Heart right ventricle (tissue), 16 donors: Measurements from ENCODE around the gene SYNDIG1. TPM values are rescaled to one million over a fixed set of nuclear protein-coding genes. Genes with fewer than 3 reads are reported as not detected.
A peak's percentile ranks its signal among the peaks of the same experiment; 100 is the strongest.

ENCODE experiments used
- ATAC-seq, 8 donors: fragments of 200-7000 bp; cut with Tn5 transposase; one replicate each; pipeline ENCODE4 v1.9.1; 2020; ENCODE audit warnings: mild to moderate bottlenecking in 8 of 8, moderate library complexity in 8 of 8, moderate number of reproducible peaks in 1 of 8
- DNase-seq, 2 donors: peaks; one replicate each; pipeline ENCODE4 v3.0.0-alpha.2; 2020
- H3K27ac ChIP-seq, 10 donors: fragments of 200-600 bp; sonication (generic) in 2 of 10; one replicate each; pipeline versions ENCODE4 v1.5.0 to v1.8.0; 2020 to 2022; ENCODE audit warnings: mild to moderate bottlenecking in 3 of 10
- H3K27me3 ChIP-seq, 7 donors: fragments of 200-600 bp; one replicate each; pipeline ENCODE4 v1.8.0; 2021 to 2022; ENCODE audit warnings: mild to moderate bottlenecking in 2 of 7
- H3K36me3 ChIP-seq, 9 donors: fragments of 200-600 bp; sonication (generic) in 1 of 9; one replicate each; pipeline versions ENCODE4 v1.5.0 to v1.8.0; 2020 to 2022; ENCODE audit warnings: mild to moderate bottlenecking in 2 of 9
- H3K4me1 ChIP-seq, 9 donors: fragments of 200-600 bp; sonication (generic) in 1 of 9; one replicate each; pipeline versions ENCODE4 v1.5.0 to v1.8.0; 2020 to 2022; ENCODE audit warnings: mild to moderate bottlenecking in 4 of 9
- H3K4me3 ChIP-seq, 10 donors: fragments of 200-600 bp; sonication (generic) in 2 of 10; one replicate each; pipeline versions ENCODE4 v1.5.0 to v1.8.0; 2020 to 2022; ENCODE audit warnings: mild to moderate bottlenecking in 7 of 10, moderate library complexity in 2 of 10
- H3K9me3 ChIP-seq, 11 donors: fragments of 200-600 bp in 10 of 11; sonication (generic) in 2 of 11; one replicate each; pipeline versions ENCODE4 v1.5.0 to v1.8.0; 2013 to 2022; ENCODE audit warnings: mild to moderate bottlenecking in 2 of 11, control low read depth in 1 of 11, moderate library complexity in 1 of 11
- WGBS, 2 donors: extraction: QIAGEN DNeasy Blood & Tissue Kit; methylation state at CpG; one replicate each; pipeline ENCODE4 v1.1.7; 2013; ENCODE audit warnings: inconsistent platforms in 1 of 2; 5-methylcytosine and 5-hydroxymethylcytosine counted together
- intact Hi-C, 10 donors: fragments of 100-400 bp; cut with DNase I; formaldehyde crosslinking; loops; one replicate each; pipeline versions ENCODE4 v1.11.1 to v1.14.2; 2022
- polyA plus RNA-seq, 2 donors: library from polyadenylated mRNA; stranded (reverse); fragments of 200-250 nt; gene quantifications; one replicate each; pipeline ENCODE4 v1.2.3, GENCODE V29; 2013
- total RNA-seq, 10 donors: library from RNA; stranded (reverse); fragmentation: NEBNext Ultra II Directional in 3 of 10; extraction: Animal tissue kit (Norgen Biotek cat#: 25700) in 3 of 10; gene quantifications; one replicate each; pipeline versions ENCODE4 v1.2.1 to v1.2.4, GENCODE V29; 2021 to 2023
- TF ChIP-seq, protein P1 (sequence below), 9 donors: fragments of 200-600 bp; sonication (generic) in 2 of 9; IDR thresholded peaks; one replicate each; pipeline versions ENCODE4 v1.5.0 to v1.8.0; 2021 to 2022; ENCODE audit warnings: antibody characterized with exemption in 9 of 9, mild to moderate bottlenecking in 5 of 9, moderate library complexity in 1 of 9
- donor health status: Arrhythmogenic right ventricular cardiomyopathy.
- donor health status: ischemic (EF 13 %, LVEDD 7.1; RV severe dilation, severe dysfunction).
- donor health status: healthy with polysubstance abuse.
- donor health status: DM: no; HTN: yes; CAD: no.
- donor health status: DM: no; HTN: no; CAD: no.
- donor health status: ischemic (EF 25% LVEDD 6.9; RV normal size, moderate dysfunction).
- donor health status: ischemic (EF 25% LVEDD 5.7; RV mildly dilated, moderate dysfunction).
- donor health status: healthy.
- donor health status: DM: yes; HTN: yes; CAD: no.
- donor health status: Ischemic cardiomyopathy.
- donor health status: ischemic (EF 35%, LVEDD 5.7; RV mildly dilated, moderate dysfunction).
- donor health status: nonischemic (EF 11% LVEDD 7.7; RV severe dilation, severe dysfunction).
- donor health status: DM: yes; HTN: yes; CAD: no.
- donor health status: PGD.
- donor health status: ischemic (EF 29% LVEDD 5.4; RV normal size, mild dysfunction).
- donor health status: nonischemic (EF 23%, LVEDD 6.1; RV moderate dilation, normal function).

Gene SYNDIG1
- total and polyA plus RNA-seq, 12 donors = 8.6 to 34.7 (median 19.9) TPM

DNA sequence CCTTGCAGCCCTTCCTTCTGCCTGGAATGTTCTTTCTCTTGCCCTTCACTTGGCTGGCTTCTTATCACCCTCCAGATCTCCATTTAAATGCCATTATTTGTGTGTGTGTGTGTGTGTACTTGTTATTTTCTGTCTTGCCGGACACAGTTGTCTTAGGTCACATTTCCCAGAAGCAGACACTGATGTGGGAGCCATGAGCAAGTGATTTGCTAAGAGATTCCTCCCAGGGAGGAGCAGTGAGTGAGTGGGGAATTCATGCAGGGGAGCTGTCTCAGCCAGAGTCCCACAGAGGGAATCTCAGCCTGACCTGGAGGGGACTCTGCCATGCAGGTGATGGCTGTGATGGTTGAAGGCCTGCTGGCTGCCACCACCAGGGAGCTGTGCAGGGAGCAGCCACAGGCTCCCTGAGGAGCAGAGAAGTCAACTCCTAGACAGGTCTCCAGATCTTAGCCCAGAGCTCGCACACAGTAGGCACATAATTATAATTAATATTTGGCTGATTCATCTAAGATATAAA lies 96.5 kb downstream of the SYNDIG1 start:
- Histone ChIP-seq H3K36me3 (no peaks in the 10 kb centered on the region), H3K9me3 (peaks cover 0 to 16% (median 0%) of the 10 kb centered on the region in 11 donors), H3K27me3 (no peaks in the 10 kb centered on the region), H3K4me3 (no peak overlapping the region), H3K4me1 (peaks cover 0 to 9% (median 0%) of the 10 kb centered on the region in 9 donors), H3K27ac (no peak overlapping the region)
- no peak for DNase-seq
- WGBS, 2 donors = 84 to 87% methylated on average over 2 of the region's 2 CpGs
- TF ChIP-seq, protein P1, sequence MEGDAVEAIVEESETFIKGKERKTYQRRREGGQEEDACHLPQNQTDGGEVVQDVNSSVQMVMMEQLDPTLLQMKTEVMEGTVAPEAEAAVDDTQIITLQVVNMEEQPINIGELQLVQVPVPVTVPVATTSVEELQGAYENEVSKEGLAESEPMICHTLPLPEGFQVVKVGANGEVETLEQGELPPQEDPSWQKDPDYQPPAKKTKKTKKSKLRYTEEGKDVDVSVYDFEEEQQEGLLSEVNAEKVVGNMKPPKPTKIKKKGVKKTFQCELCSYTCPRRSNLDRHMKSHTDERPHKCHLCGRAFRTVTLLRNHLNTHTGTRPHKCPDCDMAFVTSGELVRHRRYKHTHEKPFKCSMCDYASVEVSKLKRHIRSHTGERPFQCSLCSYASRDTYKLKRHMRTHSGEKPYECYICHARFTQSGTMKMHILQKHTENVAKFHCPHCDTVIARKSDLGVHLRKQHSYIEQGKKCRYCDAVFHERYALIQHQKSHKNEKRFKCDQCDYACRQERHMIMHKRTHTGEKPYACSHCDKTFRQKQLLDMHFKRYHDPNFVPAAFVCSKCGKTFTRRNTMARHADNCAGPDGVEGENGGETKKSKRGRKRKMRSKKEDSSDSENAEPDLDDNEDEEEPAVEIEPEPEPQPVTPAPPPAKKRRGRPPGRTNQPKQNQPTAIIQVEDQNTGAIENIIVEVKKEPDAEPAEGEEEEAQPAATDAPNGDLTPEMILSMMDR (IDR thresholded peaks at IDR 0.05) = no peak
- intact Hi-C loops = no loop called here
- ATAC-seq = no peak

- no peak for DNase-seq
- no peaks in the 10 kb centered on the region for H3K27me3 ChIP-seq
- 80 to 81% methylated on average over 7 of the region's 7 CpGs for WGBS, 2 donors
- no peak overlapping the region for H3K4me3 ChIP-seq
- intact Hi-C loops = no loop called here
- TF ChIP-seq, protein P1 (IDR thresholded peaks at IDR 0.05) = no peak
- H3K9me3 ChIP-seq = peaks cover 0 to 16% (median 0%) of the 10 kb centered on the region in 11 donors
- H3K36me3 ChIP-seq = no peaks in the 10 kb centered on the region
- ATAC-seq = no peak
- peaks cover 0 to 7% (median 0%) of the 10 kb centered on the region in 9 donors for H3K4me1 ChIP-seq
- no peak overlapping the region for H3K27ac ChIP-seq
Observed at GRCh38 chr20:24566656-24567055, 97.2 kb downstream of the SYNDIG1 start.

GRCh38 chr20:24567508-24567907 lies 98.1 kb downstream of the SYNDIG1 start:
- Histone ChIP-seq H3K36me3 (no peaks in the 10 kb centered on the region), H3K27ac (no peak overlapping the region), H3K9me3 (peaks cover 0 to 14% (median 0%) of the 10 kb centered on the region in 11 donors), H3K4me3 (no peak overlapping the region), H3K27me3 (no peaks in the 10 kb centered on the region), H3K4me1 (peaks cover 0 to 9% (median 0%) of the 10 kb centered on the region in 9 donors)
- 87 to 93% methylated on average over 5 of the region's 5 CpGs for WGBS, 2 donors
- intact Hi-C loops = no loop called here
- TF ChIP-seq, protein P1 (IDR thresholded peaks at IDR 0.05) = no peak
- ATAC-seq = peak in 1 of 8 donors; percentile 29
- no peak for DNase-seq

DNA sequence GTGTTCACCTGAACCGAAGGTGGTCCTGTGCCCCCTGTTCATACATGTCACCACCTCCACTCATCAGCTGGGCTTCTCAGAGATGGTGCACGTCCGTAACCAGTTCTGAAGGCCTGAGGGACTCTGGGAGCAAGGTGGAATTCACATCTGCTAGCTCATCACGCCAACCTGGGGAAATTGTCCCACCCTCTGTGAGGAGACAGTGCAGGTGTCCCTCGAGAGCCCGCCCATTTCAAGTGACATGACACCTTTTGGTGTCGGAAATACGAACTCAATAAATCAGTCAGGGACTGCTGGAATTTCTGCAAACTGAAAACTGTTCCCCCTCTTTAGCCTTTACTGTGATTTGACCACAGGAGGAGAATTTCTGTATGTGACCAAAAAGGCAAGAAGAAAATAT lies 99.4 kb downstream of the SYNDIG1 start:
- DNase-seq = no peak
- WGBS, 2 donors = 84 to 87% methylated on average over 8 of the region's 8 CpGs
- peaks cover 0 to 9% (median 0%) of the 10 kb centered on the region in 9 donors for H3K4me1 ChIP-seq
- TF ChIP-seq, protein P1 (IDR thresholded peaks at IDR 0.05) = no peak
- H3K9me3 ChIP-seq = peaks cover 0 to under 1% (median 0%) of the 10 kb centered on the region in 11 donors
- ATAC-seq = no peak
- no peaks in the 10 kb centered on the region for H3K36me3 ChIP-seq
- intact Hi-C loops = no loop called here
- H3K4me3 ChIP-seq = no peak overlapping the region
- no peak overlapping the region for H3K27ac ChIP-seq
- no peaks in the 10 kb centered on the region for H3K27me3 ChIP-seq
